Panc1 (cell line): ENCODE results near the gene RANBP17.

Experiments
- POLR2AphosphoS5 ChIP-seq: IDR thresholded peaks from 2 replicates; pipeline ENCODE4 v1.6.1; 2012; ENCODE audit warnings: mild to moderate bottlenecking, low read depth, low read length, moderate library complexity
- SIN3A ChIP-seq: IDR thresholded peaks from 2 replicates; pipeline ENCODE4 v1.6.1; 2012; ENCODE audit warnings: low read depth, mild to moderate bottlenecking, low read length, moderate library complexity, borderline replicate concordance; ENCODE audit not compliant: insufficient read depth
- TCF7L2 ChIP-seq: IDR thresholded peaks from 2 replicates; pipeline ENCODE4 v1.6.1; 2011; ENCODE audit warnings: mild to moderate bottlenecking, low read depth, low read length, inconsistent platforms
- TF ChIP-seq, protein P1 (sequence below): fragments of 450-650 bp; IDR thresholded peaks from 2 replicates; pipeline ENCODE4 v1.5.1; 2017; ENCODE audit warnings: mild to moderate bottlenecking
- TF ChIP-seq, protein P2 (sequence below), 2 experiments: IDR thresholded peaks; 2 replicates each; pipeline ENCODE4 v1.6.1; 2011 to 2012; ENCODE audit warnings: low read depth in 2 of 2, control low read depth in 1 of 2, low read length in 1 of 2, mild to moderate bottlenecking in 1 of 2, moderate library complexity in 1 of 2; ENCODE audit not compliant: insufficient read depth in 1 of 2

DNA sequence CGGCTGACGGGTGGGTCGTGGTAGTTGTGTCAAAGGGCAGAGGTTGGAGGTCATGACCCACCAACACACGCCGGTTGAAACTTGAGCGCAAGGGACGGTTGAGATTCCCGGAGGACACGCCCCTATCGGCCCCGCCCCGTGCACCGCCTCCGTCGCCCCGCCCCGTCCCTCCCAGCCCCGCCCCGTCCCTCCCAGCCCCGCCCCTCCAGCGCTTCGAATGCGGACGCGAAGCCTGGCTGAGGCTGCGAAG is 226 bp upstream of the RANBP17 start:
- TF ChIP-seq, protein P1, sequence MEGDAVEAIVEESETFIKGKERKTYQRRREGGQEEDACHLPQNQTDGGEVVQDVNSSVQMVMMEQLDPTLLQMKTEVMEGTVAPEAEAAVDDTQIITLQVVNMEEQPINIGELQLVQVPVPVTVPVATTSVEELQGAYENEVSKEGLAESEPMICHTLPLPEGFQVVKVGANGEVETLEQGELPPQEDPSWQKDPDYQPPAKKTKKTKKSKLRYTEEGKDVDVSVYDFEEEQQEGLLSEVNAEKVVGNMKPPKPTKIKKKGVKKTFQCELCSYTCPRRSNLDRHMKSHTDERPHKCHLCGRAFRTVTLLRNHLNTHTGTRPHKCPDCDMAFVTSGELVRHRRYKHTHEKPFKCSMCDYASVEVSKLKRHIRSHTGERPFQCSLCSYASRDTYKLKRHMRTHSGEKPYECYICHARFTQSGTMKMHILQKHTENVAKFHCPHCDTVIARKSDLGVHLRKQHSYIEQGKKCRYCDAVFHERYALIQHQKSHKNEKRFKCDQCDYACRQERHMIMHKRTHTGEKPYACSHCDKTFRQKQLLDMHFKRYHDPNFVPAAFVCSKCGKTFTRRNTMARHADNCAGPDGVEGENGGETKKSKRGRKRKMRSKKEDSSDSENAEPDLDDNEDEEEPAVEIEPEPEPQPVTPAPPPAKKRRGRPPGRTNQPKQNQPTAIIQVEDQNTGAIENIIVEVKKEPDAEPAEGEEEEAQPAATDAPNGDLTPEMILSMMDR = no peak
- no peak for TF ChIP-seq POLR2AphosphoS5
- no peak for TF ChIP-seq TCF7L2
- TF ChIP-seq SIN3A = no peak
- TF ChIP-seq, protein P2, sequence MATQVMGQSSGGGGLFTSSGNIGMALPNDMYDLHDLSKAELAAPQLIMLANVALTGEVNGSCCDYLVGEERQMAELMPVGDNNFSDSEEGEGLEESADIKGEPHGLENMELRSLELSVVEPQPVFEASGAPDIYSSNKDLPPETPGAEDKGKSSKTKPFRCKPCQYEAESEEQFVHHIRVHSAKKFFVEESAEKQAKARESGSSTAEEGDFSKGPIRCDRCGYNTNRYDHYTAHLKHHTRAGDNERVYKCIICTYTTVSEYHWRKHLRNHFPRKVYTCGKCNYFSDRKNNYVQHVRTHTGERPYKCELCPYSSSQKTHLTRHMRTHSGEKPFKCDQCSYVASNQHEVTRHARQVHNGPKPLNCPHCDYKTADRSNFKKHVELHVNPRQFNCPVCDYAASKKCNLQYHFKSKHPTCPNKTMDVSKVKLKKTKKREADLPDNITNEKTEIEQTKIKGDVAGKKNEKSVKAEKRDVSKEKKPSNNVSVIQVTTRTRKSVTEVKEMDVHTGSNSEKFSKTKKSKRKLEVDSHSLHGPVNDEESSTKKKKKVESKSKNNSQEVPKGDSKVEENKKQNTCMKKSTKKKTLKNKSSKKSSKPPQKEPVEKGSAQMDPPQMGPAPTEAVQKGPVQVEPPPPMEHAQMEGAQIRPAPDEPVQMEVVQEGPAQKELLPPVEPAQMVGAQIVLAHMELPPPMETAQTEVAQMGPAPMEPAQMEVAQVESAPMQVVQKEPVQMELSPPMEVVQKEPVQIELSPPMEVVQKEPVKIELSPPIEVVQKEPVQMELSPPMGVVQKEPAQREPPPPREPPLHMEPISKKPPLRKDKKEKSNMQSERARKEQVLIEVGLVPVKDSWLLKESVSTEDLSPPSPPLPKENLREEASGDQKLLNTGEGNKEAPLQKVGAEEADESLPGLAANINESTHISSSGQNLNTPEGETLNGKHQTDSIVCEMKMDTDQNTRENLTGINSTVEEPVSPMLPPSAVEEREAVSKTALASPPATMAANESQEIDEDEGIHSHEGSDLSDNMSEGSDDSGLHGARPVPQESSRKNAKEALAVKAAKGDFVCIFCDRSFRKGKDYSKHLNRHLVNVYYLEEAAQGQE (IDR thresholded peaks at IDR 0.05; ENCODE audit: insufficient read depth in 1 of 2, low read depth in 2 of 2, low read length in 1 of 2) = no peak
